Activated T-helper 1 cell treated with anti-CD3 and anti-CD28 coated beads, Interleukin-12 subunit alpha, Interleukin-12 subunit beta, Interleukin-2, Interleukin-4 antibody, amounts not matched to agents 30 ng/mL and 10 ng/mL and 1 ng/mL, durations not matched to agents 14 hours and 24 hours and 36 hours (primary cell): ENCODE results near the gene NACC1. TPM values are rescaled to one million over a fixed set of nuclear protein-coding genes. Genes with fewer than 3 reads are reported as not detected.
"Not testable (repeated sequence)": the region's sequence is repeated elsewhere in the genome, so short reads cannot be mapped to it uniquely, and the experiment has no call there.

Source experiments
- DNase-seq: peaks from one replicate; pipeline ENCODE4 v3.0.0; 2021; ENCODE audit warnings: low spot score
- H3K27ac Mint-ChIP-seq: one replicate; pipeline ENCODE4 v1.8.0; 2021; ENCODE audit warnings: mild to moderate bottlenecking, mixed read lengths
- H3K27me3 Mint-ChIP-seq: one replicate; pipeline ENCODE4 v1.8.0; 2022; ENCODE audit warnings: mild to moderate bottlenecking, moderate library complexity, mixed read lengths; ENCODE audit not compliant: insufficient read depth
- H3K36me3 Mint-ChIP-seq: one replicate; pipeline ENCODE4 v1.8.0; 2021; ENCODE audit warnings: low read depth, mixed read lengths
- H3K4me1 Mint-ChIP-seq: one replicate; pipeline ENCODE4 v1.8.0; 2021; ENCODE audit warnings: low read depth, mixed read lengths
- H3K4me3 Mint-ChIP-seq: one replicate; pipeline ENCODE4 v1.8.0; 2021; ENCODE audit warnings: mild to moderate bottlenecking, moderate library complexity, mixed read lengths
- H3K9me3 Mint-ChIP-seq: one replicate; pipeline ENCODE4 v1.8.0; 2021; ENCODE audit warnings: mixed read lengths
- intact Hi-C: fragments of 100-400 bp; cut with micrococcal nuclease; formaldehyde crosslinking; loops from one replicate; pipeline ENCODE4 v1.15.1; 2024
- total RNA-seq: library from RNA; stranded (reverse); gene quantifications from 2 replicates; pipeline ENCODE4 v1.2.3, GENCODE V29; 2022

NACC1 gene
- total RNA-seq, 1 donor from 2014 or later = 124 TPM

DNA sequence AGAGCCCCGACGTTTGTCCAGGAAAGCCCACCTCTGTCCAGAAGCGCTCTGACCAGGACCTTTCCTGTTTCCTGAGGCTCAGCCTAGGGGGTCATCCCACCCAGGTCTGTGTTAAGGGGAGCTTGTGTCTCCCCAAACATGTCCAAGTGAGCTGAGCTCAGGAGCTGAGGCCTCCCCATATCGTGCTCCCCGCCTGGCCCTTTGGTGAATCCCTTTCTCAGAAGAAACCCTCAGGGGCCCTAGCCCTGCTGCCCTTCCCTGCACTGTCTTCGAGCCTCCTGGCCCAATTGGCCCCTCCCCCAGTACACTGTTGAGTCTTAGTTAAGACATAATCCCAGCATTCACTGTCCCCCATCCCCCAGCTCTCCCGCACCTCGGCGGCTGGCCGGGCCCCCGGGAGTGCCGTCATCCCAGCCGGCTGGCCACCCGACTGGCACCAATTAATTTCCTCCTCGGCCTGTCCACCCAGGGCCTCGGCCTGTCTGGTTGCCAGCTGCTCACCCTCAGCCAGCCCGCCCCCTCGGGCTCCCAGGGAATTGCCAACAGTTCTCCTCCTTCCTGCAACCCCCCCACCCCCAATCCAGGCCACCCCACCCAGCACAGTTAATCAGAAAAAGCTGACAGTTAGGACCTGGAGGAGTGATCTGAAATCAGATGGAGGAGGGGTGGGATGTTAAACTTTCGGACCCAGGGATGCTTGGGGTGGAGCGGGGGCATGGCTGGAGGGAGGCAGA, 45.7 kb downstream of the NACC1 start:
- Mint-ChIP-seq H3K36me3 (peaks cover 3% of the 10 kb centered on the region), H3K27me3 (no peaks in the 10 kb centered on the region), H3K27ac (peak overlapping the region; percentile 94), H3K4me1 (peaks cover 48% of the 10 kb centered on the region), H3K4me3 (peak overlapping the region; percentile 82), H3K9me3 (no peaks in the 10 kb centered on the region)
- DNase-seq = peak; percentile 44
- intact Hi-C loops = loop anchor here (1.0 to 2.0 kb wide), 4 partner anchors 8 to 47 kb away; partner anchors contain the start of gene TRMT1

DNA sequence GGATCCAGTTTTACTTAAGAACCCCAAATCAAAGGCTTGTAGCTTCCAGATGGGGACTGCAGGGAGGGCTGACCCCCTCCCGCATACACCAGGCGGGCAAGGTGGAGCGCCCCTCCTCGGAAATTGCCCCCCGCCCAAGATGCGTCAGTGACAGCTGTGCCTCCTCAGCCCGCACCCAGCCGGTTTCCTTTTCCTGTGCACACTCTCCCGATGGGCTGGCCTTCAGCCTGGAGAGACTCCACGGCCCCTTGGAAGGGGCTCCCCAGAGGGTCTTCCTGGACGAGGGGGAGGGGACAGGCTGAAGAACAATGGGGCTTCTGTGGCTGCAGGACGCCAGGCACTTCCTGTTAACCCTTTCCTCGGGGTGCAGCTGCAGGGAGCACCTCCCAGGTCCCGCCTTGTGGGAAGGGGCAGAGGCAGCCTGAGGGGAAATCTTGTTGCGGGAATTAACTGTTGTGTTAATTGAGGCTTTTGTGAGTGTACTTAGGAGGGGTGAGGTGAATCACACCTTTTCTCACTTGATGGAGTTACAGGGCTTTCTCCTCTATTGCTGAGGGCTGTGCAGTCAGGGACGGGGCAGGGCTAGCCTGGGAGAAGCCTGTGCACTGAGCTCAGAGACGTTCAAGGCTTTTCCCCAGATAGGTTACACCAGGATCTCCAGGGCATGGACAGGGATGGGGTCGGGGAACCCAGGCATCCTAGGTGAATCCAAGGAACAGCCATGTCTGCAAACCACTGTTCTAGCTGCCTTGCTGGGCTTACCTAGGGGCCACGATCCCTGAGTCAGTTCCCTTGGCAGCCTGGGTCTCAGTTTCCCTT, 46.5 kb downstream of the NACC1 start:
- H3K4me3 Mint-ChIP-seq = peak overlapping the region; percentile 82
- H3K36me3 Mint-ChIP-seq = peaks cover 3% of the 10 kb centered on the region
- peaks cover 56% of the 10 kb centered on the region for H3K4me1 Mint-ChIP-seq
- intact Hi-C loops = loop anchor here (5.0 kb wide), 1 partner anchor 568 kb away; no protein-coding TSS in a partner anchor
- no peaks in the 10 kb centered on the region for H3K27me3 Mint-ChIP-seq
- peak overlapping the region; percentile 94 for H3K27ac Mint-ChIP-seq
- H3K9me3 Mint-ChIP-seq = no peaks in the 10 kb centered on the region
- DNase-seq = peak; percentile 45

DNA sequence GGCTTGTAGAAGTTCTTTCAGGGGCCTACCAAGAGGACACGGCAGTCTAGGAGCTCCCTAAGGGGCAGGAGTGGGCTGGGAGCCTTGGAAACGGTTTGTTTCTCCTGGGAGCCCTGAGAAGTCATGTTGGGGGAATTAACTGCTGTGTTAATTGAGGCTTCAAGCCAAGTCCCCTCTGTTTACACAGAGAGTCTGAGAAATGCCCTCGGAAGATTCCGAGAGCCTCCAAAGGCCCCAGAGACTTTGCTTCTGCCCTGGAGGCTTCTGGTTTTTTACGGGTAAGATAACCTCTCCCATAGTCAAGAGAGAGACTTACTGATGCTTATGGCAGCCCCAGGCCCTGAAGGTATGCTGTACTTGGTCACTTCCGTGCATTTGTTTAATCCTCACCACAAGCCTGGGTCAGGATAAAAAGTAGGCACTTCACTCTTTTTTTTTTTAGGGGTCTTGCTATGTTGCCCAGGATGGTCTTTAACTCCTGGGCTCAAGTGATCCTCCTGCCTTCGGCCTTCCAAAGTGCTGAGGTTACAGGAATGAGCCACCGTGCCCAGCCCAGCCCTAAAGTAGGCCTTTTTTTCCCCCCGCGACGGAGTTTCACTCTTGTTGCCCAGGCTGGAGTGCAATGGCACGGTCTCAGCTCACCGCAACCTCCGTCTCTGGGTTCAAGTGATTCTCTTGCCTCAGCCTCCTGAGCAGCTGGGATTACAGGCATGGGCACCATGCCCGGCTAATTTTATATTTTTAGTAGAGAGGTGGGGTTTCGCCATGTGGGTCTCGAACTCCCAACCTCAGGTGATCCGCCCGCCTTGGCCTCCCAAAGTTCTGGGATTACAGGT, 47.3 kb downstream of the NACC1 start:
- Mint-ChIP-seq H3K9me3 (no peaks in the 10 kb centered on the region), H3K4me3 (peak overlapping the region; percentile 82), H3K27ac (peak overlapping the region; percentile 94), H3K27me3 (no peaks in the 10 kb centered on the region), H3K4me1 (peaks cover 59% of the 10 kb centered on the region), H3K36me3 (no peaks in the 10 kb centered on the region)
- no peak for DNase-seq
- intact Hi-C loops = loop anchor here (5.0 kb wide), 1 partner anchor 567 kb away; no protein-coding TSS in a partner anchor

DNA sequence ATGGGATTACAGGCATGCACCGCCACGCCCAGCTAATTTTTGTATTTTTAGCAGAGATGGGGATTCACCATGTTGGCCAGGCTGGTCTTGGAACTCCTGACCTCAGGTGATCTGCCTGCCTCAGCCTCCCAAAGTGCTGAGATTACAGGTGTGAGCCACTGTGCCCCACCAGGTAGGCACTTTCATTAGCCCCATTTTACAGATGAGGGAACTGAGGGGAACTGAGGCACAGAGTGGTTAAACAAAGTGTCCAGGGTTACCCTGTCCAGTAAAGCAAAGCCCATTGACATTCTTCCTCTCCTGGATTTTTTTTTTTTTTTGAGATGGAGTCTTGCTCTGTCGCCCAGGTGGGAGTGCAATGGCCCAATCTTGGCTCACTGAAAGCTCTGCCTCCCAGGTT, 48.1 kb downstream of the NACC1 start:
- H3K36me3 Mint-ChIP-seq, H3K27me3 Mint-ChIP-seq, DNase-seq, H3K9me3 Mint-ChIP-seq: not testable (repeated sequence)
- intact Hi-C loops = loop anchor here (2.0 to 5.0 kb wide), 3 partner anchors 13 to 566 kb away; no protein-coding TSS in a partner anchor
- Mint-ChIP-seq H3K4me1 (peaks cover 64% of the 10 kb centered on the region), H3K27ac (peak overlapping the region; percentile 44), H3K4me3 (peak overlapping the region; percentile 82)

DNA sequence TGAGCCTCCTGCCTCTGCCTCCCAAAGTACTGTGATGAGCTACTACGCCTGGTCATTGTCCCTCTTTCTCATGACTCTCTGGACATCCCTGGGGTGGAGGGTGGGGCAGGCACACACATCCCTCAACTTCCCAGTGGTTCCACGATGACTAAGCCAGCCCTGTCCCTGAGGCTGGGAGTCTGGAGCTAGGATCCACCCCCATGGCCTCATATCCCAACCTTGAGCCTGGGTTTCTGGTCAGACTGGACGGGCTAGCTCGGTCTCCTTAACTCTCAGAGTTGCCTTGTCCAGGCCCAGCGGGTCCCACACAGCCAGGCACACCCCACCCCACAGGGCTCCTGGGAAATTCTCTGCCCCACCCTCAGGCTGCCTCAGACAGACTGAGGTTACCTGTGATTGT, 51.7 kb downstream of the NACC1 start:
- H3K4me3 Mint-ChIP-seq = peak overlapping the region; percentile 6

DNA sequence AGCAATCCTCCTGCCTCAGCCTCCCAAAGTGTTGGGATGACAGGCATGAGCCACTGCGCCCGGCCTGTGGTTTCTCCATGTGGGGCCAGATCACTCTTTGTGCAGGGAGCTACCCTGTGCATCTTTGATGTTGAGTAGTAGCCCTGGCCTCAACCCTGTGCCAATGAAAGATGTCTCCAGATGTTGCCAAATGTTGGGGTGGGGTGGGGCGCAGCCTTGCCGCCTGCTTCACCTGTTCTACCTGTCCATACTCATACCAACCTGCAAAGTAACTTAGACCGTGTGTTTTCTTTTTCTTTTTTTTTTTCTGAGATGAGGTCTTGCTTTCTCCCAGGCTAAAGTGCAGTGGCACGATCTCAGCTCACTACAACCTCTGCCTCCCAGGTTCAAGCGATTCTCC, 53.1 kb downstream of the NACC1 start:
- H3K4me1 Mint-ChIP-seq = peaks cover 62% of the 10 kb centered on the region
- no peaks in the 10 kb centered on the region for H3K9me3 Mint-ChIP-seq
- intact Hi-C loops = no loop called here
- peak overlapping the region; percentile 66 for H3K4me3 Mint-ChIP-seq
- H3K27ac Mint-ChIP-seq = peak overlapping the region; percentile 74
- peaks cover 8% of the 10 kb centered on the region for H3K36me3 Mint-ChIP-seq
- no peaks in the 10 kb centered on the region for H3K27me3 Mint-ChIP-seq
- DNase-seq = no peak

More for the DNA sequence above, 51.7 kb downstream of the NACC1 start:
- H3K27ac Mint-ChIP-seq = peak overlapping the region; percentile 96
- intact Hi-C loops = loop anchor here (5.0 kb wide), 1 partner anchor 563 kb away; no protein-coding TSS in a partner anchor
- H3K4me1 Mint-ChIP-seq = peaks cover 72% of the 10 kb centered on the region
- no peaks in the 10 kb centered on the region for H3K9me3 Mint-ChIP-seq
- peaks cover 8% of the 10 kb centered on the region for H3K36me3 Mint-ChIP-seq
- DNase-seq = no peak
- H3K27me3 Mint-ChIP-seq = no peaks in the 10 kb centered on the region

DNA sequence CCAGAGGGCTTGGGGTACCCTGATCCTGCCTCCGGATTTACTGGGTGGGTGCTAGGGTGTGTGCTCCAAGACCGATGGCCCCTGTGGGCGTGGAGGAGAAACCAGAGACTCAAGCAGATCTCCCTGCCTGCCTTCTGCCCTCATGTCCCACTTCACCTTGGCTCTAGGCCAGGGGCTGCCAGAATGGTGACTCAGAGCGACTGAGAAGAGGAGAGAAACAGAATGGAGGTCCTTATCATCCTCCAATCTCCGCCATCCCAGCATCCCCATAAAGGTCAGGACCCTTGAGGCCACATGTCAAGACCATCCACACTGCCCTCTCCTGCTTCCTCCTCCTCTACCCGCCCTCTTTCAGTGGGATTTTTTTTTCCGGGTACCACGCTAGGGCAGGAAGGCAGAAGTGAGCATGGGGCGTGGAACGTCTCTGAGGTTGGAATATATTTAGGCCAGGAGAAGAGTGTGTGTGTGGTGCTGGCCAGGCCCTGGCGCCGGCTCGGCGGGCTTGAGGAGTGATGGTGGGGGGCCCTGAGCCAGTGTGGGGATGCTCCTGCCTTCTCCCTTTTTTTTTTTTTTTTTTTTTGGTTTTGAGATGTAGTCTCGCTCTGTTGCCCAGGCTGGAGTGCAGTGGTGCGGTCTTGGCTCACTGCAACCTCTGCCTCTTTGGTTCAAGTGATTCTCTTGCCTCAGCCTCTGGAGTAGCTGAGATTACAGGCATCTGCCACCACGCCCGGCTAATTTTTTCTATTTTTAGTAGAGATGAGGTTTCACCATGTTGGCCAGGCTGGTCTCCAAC, 54.5 kb downstream of the NACC1 start:
- Mint-ChIP-seq H3K9me3 (no peaks in the 10 kb centered on the region), H3K36me3 (peaks cover 8% of the 10 kb centered on the region), H3K4me3 (peak overlapping the region; percentile 82), H3K27me3 (no peaks in the 10 kb centered on the region), H3K27ac (peak overlapping the region; percentile 95), H3K4me1 (peaks cover 51% of the 10 kb centered on the region)
- intact Hi-C loops = loop anchor here (2.0 kb wide), 1 partner anchor 18 kb away; no protein-coding TSS in a partner anchor
- no peak for DNase-seq

DNA sequence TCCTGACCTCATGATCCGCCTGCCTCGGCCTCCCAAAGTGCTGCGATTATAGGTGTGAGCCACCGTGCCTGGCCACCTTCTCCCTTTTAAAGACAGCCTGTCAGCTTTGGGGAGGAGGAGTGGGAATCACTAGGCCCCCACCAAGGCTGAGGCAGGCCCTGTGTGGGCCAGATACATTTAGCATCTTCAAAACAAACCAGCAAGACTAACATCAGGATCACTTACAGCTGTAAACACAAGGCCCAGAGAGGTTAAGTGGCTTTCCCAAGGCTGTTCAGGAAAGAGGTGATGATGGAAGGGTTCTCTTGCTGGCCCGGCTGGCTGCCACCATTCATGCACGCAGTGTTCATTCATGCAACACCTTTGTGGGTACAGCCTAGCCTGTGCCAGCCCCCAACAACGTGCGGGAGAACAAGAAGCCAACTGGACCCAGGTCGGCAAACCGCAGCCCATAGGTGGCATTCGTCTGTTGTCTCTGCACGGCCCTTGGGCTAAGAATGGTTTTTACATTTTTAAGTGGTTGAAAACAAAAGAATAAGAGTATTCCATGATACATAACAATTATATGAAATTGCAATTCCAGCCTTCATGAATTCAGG, 55.2 kb downstream of the NACC1 start:
- Mint-ChIP-seq H3K27me3 (no peaks in the 10 kb centered on the region), H3K9me3 (no peaks in the 10 kb centered on the region), H3K4me3 (peak overlapping the region; percentile 82), H3K27ac (peak overlapping the region; percentile 95), H3K4me1 (peaks cover 46% of the 10 kb centered on the region), H3K36me3 (peaks cover 8% of the 10 kb centered on the region)
- no peak for DNase-seq
- intact Hi-C loops = loop anchor here (2.0 kb wide), 1 partner anchor 18 kb away; no protein-coding TSS in a partner anchor

DNA sequence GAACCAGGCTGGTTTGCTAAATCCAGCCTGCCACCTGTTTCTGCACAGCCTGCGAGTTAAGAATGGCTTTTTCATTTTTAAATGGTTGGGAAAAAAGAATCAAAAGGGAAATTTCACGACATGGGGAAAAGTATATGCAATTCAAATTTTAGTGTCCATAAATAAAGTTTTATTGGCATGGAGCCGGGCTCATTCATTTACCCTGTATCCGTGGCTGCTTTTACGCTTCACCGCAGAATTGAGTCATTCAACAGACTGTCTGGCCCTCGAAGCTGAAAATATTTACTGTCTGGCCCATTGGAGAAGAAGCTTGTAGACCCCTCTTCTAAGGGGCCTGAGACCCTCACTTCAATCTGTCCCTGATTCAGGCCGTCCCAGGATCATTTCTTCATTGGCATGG, 58.3 kb downstream of the NACC1 start:
- no peaks in the 10 kb centered on the region for H3K9me3 Mint-ChIP-seq
- H3K4me3 Mint-ChIP-seq = no peak overlapping the region
- peaks cover 32% of the 10 kb centered on the region for H3K4me1 Mint-ChIP-seq
- no peak for DNase-seq
- no peak overlapping the region for H3K27ac Mint-ChIP-seq
- H3K27me3 Mint-ChIP-seq = no peaks in the 10 kb centered on the region
- peaks cover 8% of the 10 kb centered on the region for H3K36me3 Mint-ChIP-seq
- intact Hi-C loops = no loop called here

DNA sequence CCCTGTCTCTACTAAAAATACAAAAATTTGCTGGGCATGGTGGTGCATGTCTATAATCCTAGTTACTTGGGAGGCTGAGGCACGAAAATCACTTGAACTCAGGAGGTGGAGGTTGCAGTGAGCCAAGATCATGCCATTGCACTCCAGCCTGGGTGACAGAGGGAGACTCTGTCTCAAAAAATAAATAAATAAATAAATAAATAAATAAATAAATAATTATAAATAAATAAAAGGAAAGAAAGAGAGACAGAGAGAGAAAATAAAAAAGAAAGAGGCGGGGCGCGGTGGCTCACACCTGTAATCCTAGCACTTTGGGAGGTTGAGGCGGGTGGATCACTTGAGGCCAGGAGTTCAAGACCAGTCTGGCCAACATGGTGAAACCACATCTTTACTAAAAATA, 59.5 kb downstream of the NACC1 start:
- H3K27me3 Mint-ChIP-seq, H3K27ac Mint-ChIP-seq, H3K4me3 Mint-ChIP-seq, H3K36me3 Mint-ChIP-seq, H3K9me3 Mint-ChIP-seq, DNase-seq, intact Hi-C loops: not testable (repeated sequence)
- peaks cover 28% of the 10 kb centered on the region for H3K4me1 Mint-ChIP-seq

DNA sequence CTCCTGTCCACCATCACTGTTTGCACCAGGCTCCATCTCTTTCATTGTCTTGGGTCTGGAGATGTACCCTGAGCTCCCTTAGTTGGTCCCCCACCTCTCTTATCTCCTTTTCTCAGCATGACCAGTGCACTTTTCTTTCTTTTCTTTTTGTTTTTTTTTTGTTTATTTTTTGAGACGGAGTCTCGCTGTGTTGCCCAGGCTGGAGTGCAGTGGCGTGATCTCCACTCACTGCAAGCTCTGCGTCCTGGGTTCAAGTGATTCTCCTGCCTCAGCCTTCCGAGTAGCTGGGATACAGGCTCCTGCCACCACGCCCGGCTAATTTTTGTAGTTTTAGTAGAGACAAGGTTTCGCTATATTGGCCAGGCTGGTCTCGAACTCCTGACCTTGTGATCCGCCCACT, 60.2 kb downstream of the NACC1 start:
- H3K4me3 Mint-ChIP-seq, DNase-seq, H3K27ac Mint-ChIP-seq, intact Hi-C loops, H3K27me3 Mint-ChIP-seq, H3K9me3 Mint-ChIP-seq, H3K36me3 Mint-ChIP-seq: not testable (repeated sequence)
- H3K4me1 Mint-ChIP-seq = peaks cover 20% of the 10 kb centered on the region
